Activated T-cell treated with anti-CD3 and anti-CD28 coated beads, Interleukin-2, amount 50 U/mL, for 24 hours (primary cell): ENCODE measurements around the gene WAS.

Source experiments
- DNase-seq: peaks from one replicate; pipeline ENCODE4 v3.0.0-alpha.2; 2020
- H3K27ac Mint-ChIP-seq: 2 replicates; pipeline ENCODE4 v1.8.0; 2020; ENCODE audit warnings: mild to moderate bottlenecking, mixed read lengths
- H3K27me3 Mint-ChIP-seq: 2 replicates; pipeline ENCODE4 v1.8.0; 2020; ENCODE audit warnings: mixed read lengths
- H3K36me3 Mint-ChIP-seq: 2 replicates; pipeline ENCODE4 v1.8.0; 2020; ENCODE audit warnings: low read depth, mixed read lengths
- H3K4me1 Mint-ChIP-seq: 2 replicates; pipeline ENCODE4 v1.8.0; 2020; ENCODE audit warnings: low read depth, mixed read lengths
- H3K4me3 Mint-ChIP-seq: 2 replicates; pipeline ENCODE4 v1.8.0; 2020; ENCODE audit warnings: mild to moderate bottlenecking, moderate library complexity, mixed read lengths
- H3K9me3 Mint-ChIP-seq: 2 replicates; pipeline ENCODE4 v1.8.0; 2020; ENCODE audit warnings: mixed read lengths

The WAS gene

GRCh38 chrX:48711929-48712505, 28.4 kb downstream of the WAS start:
- DNase-seq, result no peak
- peaks cover 63% of the 10 kb centered on the region for H3K4me1 Mint-ChIP-seq
- no peaks in the 10 kb centered on the region for H3K9me3 Mint-ChIP-seq
- peaks cover 21% of the 10 kb centered on the region for H3K36me3 Mint-ChIP-seq
- peak overlapping the region; percentile 63 for H3K27ac Mint-ChIP-seq
- peak overlapping the region; percentile 0 for H3K4me3 Mint-ChIP-seq
- H3K27me3 Mint-ChIP-seq, result peaks cover 37% of the 10 kb centered on the region

GRCh38 chrX:48713847-48714246, 30.2 kb downstream of the WAS start:
- no peak for DNase-seq
- Mint-ChIP-seq H3K27me3 (peaks cover 33% of the 10 kb centered on the region), H3K4me1 (peaks cover 72% of the 10 kb centered on the region), H3K36me3 (peaks cover 4% of the 10 kb centered on the region), H3K27ac (peak overlapping the region; percentile 63), H3K9me3 (no peaks in the 10 kb centered on the region), H3K4me3 (no peak overlapping the region)

DNA sequence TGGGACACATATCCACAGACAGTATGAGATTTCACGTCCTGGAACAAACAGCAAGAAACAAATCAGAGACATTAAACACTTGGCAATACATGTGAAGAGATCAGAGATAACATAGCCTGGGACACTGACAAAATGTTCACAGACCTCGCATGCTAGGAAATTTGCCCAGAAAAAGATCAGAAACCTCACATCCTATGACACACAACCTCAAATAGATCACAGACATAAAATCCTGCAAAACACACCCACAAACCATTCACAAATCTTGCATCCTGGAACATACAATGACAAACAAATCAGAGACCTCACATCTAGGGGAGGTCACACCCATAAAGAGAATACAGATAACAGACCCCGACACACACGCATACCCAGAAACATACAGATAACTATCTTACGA, 31.0 kb downstream of the WAS start:
- peak overlapping the region; percentile 20 for H3K27ac Mint-ChIP-seq
- peaks cover 33% of the 10 kb centered on the region for H3K27me3 Mint-ChIP-seq
- peaks cover 2% of the 10 kb centered on the region for H3K36me3 Mint-ChIP-seq
- no peak for DNase-seq
- H3K9me3 Mint-ChIP-seq, result no peaks in the 10 kb centered on the region
- no peak overlapping the region for H3K4me3 Mint-ChIP-seq
- H3K4me1 Mint-ChIP-seq, result peaks cover 75% of the 10 kb centered on the region

- Mint-ChIP-seq H3K36me3 (peaks cover 2% of the 10 kb centered on the region), H3K27me3 (peaks cover 33% of the 10 kb centered on the region), H3K9me3 (no peaks in the 10 kb centered on the region), H3K4me1 (peaks cover 75% of the 10 kb centered on the region), H3K4me3 (no peak overlapping the region), H3K27ac (peak overlapping the region; percentile 10)
- DNase-seq, result no peak
These were observed 31.5 kb downstream of the WAS start for GRCh38 chrX:48715072-48715471.

DNA sequence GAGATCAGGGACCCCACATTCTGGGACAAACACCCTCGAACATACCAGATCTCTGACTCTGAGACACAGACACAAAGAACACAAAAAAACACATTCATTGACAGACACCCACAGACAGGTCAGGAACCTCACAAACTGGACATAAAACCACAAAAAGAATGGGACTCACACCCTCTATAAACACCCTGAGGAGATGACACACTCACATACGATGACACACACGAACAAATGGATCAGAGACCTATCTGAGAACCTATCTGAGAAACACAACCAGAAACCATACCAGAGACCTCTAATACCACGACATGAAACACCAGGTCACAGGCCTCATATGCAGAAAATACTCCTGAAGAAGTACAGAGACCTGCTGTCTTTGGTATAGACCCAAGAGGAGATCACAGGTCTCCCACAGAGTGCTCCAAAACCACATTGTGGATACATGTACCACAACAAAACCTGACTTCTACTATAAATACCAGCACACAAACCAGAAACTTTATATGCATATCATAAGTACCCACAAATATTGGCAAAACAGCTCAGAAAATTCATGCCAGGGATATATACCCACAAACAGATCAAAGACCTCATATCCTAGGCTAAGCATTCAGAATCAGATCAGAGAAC, 32.4 kb downstream of the WAS start:
- peak overlapping the region; percentile 31 for H3K27ac Mint-ChIP-seq
- H3K4me3 Mint-ChIP-seq, result no peak overlapping the region
- no peak for DNase-seq
- no peaks in the 10 kb centered on the region for H3K9me3 Mint-ChIP-seq
- H3K36me3 Mint-ChIP-seq, result no peaks in the 10 kb centered on the region
- peaks cover 66% of the 10 kb centered on the region for H3K4me1 Mint-ChIP-seq
- H3K27me3 Mint-ChIP-seq, result peaks cover 27% of the 10 kb centered on the region

DNA sequence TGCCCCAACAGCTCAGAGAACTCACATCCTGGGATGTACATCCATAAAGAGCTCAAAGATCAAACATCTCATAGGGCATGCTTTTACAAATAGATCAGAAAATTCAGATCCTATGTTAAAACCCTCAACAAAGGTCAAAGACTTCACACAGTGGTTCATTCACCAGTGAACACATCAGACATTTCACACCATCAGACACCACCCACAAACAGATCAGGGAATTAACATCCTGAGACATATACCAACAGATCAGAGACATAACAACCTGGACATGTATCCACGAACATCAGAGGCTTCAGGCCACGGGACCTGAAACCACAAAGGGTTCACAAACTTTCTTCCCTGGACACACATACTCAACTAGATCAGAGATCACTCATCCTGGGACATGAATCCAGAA, 36.4 kb downstream of the WAS start:
- H3K27ac Mint-ChIP-seq, result no peak overlapping the region
- no peaks in the 10 kb centered on the region for H3K9me3 Mint-ChIP-seq
- H3K4me1 Mint-ChIP-seq, result peaks cover 33% of the 10 kb centered on the region
- no peak overlapping the region for H3K4me3 Mint-ChIP-seq
- no peaks in the 10 kb centered on the region for H3K36me3 Mint-ChIP-seq
- no peak for DNase-seq
- peaks cover 20% of the 10 kb centered on the region for H3K27me3 Mint-ChIP-seq

DNA sequence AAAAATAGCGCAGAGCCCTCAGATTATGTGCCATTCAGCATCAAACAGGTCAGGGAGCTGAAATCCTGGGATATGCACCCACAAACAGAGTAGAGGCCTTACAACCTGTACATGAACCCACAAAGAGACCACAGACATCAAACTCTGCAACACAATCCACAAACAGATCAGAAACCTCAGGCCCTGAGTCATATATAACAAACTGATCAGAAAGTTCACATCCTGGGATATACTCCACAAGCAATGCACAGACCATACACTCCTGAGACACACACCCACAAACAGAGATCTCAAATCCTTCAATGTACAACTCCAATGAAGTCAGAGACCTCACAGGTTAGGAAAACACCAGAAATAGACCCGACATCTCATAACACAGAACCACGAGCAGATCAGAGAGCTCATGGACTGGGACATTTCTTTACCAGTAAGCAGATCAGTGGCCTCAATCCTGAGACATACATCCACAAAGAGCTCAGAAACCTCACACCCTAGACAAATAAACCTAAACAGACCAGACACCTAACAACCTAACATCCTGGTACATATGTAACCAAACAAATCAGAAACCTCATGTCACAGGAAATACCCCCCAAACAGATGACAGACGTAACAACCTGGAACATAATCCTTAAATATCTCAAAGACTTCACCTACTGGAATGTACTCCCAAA, 37.1 kb downstream of the WAS start:
- H3K9me3 Mint-ChIP-seq, result no peaks in the 10 kb centered on the region

DNA sequence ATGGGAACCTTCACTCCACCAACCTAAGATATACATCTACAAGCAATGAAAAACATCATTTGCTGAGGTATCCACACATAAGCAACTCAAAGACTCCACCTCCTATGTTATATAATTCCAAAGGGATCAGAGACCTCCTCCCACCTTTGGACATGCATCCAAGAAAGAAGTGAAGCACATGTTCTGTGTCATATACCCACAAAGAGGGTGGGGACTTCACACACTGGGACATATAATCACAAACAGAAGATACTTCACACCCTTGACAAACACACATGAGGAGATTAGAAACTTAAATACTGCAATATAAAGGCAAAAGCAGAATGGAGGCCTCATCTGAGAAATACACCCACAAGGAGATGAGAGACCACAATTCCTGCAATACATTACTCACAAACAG, 38.3 kb downstream of the WAS start:
- peaks cover 20% of the 10 kb centered on the region for H3K27me3 Mint-ChIP-seq
- peaks cover 34% of the 10 kb centered on the region for H3K4me1 Mint-ChIP-seq
- no peak overlapping the region for H3K4me3 Mint-ChIP-seq
- H3K27ac Mint-ChIP-seq, result no peak overlapping the region
- no peaks in the 10 kb centered on the region for H3K9me3 Mint-ChIP-seq
- no peaks in the 10 kb centered on the region for H3K36me3 Mint-ChIP-seq
- no peak for DNase-seq

More for the DNA sequence above, 37.1 kb downstream of the WAS start:
- Mint-ChIP-seq H3K27ac (no peak overlapping the region), H3K4me1 (peaks cover 31% of the 10 kb centered on the region), H3K27me3 (peaks cover 20% of the 10 kb centered on the region), H3K4me3 (no peak overlapping the region), H3K36me3 (no peaks in the 10 kb centered on the region)
- DNase-seq, result no peak

- Mint-ChIP-seq H3K27ac (no peak overlapping the region), H3K9me3 (peaks cover 2% of the 10 kb centered on the region), H3K36me3 (no peaks in the 10 kb centered on the region), H3K4me3 (no peak overlapping the region), H3K4me1 (peaks cover 34% of the 10 kb centered on the region), H3K27me3 (peaks cover 9% of the 10 kb centered on the region)
- no peak for DNase-seq
These were observed 43.0 kb downstream of the WAS start for GRCh38 chrX:48726596-48726995.

DNA sequence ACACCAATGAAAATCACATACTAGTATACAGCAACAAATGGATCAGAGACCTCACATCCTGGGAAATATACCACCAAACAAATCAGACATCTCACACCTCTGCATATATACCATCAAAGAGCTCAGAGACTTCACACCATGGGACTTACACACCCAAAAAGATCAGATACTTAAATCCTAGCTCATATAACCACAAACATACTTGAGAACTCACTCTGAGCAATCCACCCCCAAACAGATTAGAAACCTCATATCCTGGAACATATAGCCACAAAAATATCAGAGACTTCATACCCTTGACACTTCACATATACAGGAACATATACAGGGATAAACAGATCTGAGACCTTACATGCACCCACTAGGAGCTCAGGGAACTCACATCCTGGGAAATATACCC, 45.1 kb downstream of the WAS start:
- Mint-ChIP-seq H3K27ac (no peak overlapping the region), H3K27me3 (peaks cover 7% of the 10 kb centered on the region), H3K4me1 (peaks cover 33% of the 10 kb centered on the region), H3K4me3 (no peak overlapping the region), H3K9me3 (peaks cover 2% of the 10 kb centered on the region), H3K36me3 (no peaks in the 10 kb centered on the region)
- no peak for DNase-seq

GRCh38 chrX:48736303-48736702, 52.7 kb downstream of the WAS start:
- Mint-ChIP-seq H3K4me1 (peaks cover 19% of the 10 kb centered on the region), H3K27me3 (peaks cover 13% of the 10 kb centered on the region), H3K9me3 (no peaks in the 10 kb centered on the region), H3K36me3 (no peaks in the 10 kb centered on the region), H3K4me3 (peak overlapping the region; percentile 80), H3K27ac (peak overlapping the region; percentile 92)
- DNase-seq, result no peak

GRCh38 chrX:48736878-48737212, 53.2 kb downstream of the WAS start:
- DNase-seq, result no peak
- peaks cover 13% of the 10 kb centered on the region for H3K27me3 Mint-ChIP-seq
- H3K9me3 Mint-ChIP-seq, result no peaks in the 10 kb centered on the region
- H3K4me1 Mint-ChIP-seq, result peaks cover 19% of the 10 kb centered on the region
- H3K4me3 Mint-ChIP-seq, result peak overlapping the region; percentile 80
- peak overlapping the region; percentile 92 for H3K27ac Mint-ChIP-seq
- H3K36me3 Mint-ChIP-seq, result no peaks in the 10 kb centered on the region

- peak; percentile 83 for DNase-seq
- Mint-ChIP-seq H3K4me1 (peaks cover 19% of the 10 kb centered on the region), H3K36me3 (no peaks in the 10 kb centered on the region), H3K4me3 (peak overlapping the region; percentile 80), H3K27me3 (peaks cover 13% of the 10 kb centered on the region), H3K27ac (peak overlapping the region; percentile 92), H3K9me3 (no peaks in the 10 kb centered on the region)
These were observed 53.8 kb downstream of the WAS start for GRCh38 chrX:48737213-48737938.

- DNase-seq, result no peak
- Mint-ChIP-seq H3K27ac (peak overlapping the region; percentile 92), H3K36me3 (no peaks in the 10 kb centered on the region), H3K4me1 (peaks cover 19% of the 10 kb centered on the region), H3K4me3 (peak overlapping the region; percentile 80), H3K9me3 (no peaks in the 10 kb centered on the region), H3K27me3 (peaks cover 13% of the 10 kb centered on the region)
These were observed 54.3 kb downstream of the WAS start for GRCh38 chrX:48737940-48738339.
